ENCODE data around the gene CCR5AS.

GRCh38 chr3:46429671-46430070 is 22.8 kb upstream of the CCR5AS start:
- TF ChIP-seq, protein P1, sequence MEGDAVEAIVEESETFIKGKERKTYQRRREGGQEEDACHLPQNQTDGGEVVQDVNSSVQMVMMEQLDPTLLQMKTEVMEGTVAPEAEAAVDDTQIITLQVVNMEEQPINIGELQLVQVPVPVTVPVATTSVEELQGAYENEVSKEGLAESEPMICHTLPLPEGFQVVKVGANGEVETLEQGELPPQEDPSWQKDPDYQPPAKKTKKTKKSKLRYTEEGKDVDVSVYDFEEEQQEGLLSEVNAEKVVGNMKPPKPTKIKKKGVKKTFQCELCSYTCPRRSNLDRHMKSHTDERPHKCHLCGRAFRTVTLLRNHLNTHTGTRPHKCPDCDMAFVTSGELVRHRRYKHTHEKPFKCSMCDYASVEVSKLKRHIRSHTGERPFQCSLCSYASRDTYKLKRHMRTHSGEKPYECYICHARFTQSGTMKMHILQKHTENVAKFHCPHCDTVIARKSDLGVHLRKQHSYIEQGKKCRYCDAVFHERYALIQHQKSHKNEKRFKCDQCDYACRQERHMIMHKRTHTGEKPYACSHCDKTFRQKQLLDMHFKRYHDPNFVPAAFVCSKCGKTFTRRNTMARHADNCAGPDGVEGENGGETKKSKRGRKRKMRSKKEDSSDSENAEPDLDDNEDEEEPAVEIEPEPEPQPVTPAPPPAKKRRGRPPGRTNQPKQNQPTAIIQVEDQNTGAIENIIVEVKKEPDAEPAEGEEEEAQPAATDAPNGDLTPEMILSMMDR (IDR thresholded peaks at IDR 0.05; ENCODE audit: control extremely low read depth in 1 of 3, insufficient read depth in 1 of 3, low read depth in 1 of 3, low read length in 3 of 3) = no peak
- TF ChIP-seq EZH2 (IDR thresholded peaks at IDR 0.05; ENCODE audit: low read depth, low read length, severe bottlenecking) = no peak
- TF ChIP-seq RXRA (IDR thresholded peaks at IDR 0.05; ENCODE audit: insufficient read depth, low read depth, low read length) = no peak
- no peak for TF ChIP-seq TAF1 (IDR thresholded peaks at IDR 0.05; ENCODE audit: low read depth, low read length)
- TF ChIP-seq USF2 (IDR thresholded peaks at IDR 0.05; ENCODE audit: low read length) = no peak
- no peak for TF ChIP-seq NRF1 (IDR thresholded peaks at IDR 0.05; ENCODE audit: low read depth, low read length)
- no peak for TF ChIP-seq ATF3 (IDR thresholded peaks at IDR 0.05; ENCODE audit: insufficient read depth, low read depth, low read length)
- TF ChIP-seq BRCA1 (IDR thresholded peaks at IDR 0.05; ENCODE audit: low read depth, low read length) = no peak
- no peak for TF ChIP-seq TBP (IDR thresholded peaks at IDR 0.05; ENCODE audit: low read depth, low read length)
- no peak for TF ChIP-seq ASH2L (IDR thresholded peaks at IDR 0.05; ENCODE audit: low read length)
- no peak for TF ChIP-seq KDM1A (IDR thresholded peaks at IDR 0.05; ENCODE audit: borderline replicate concordance, low read length)
